ENCODE measurements around the gene ZCCHC7. TPM values are rescaled to one million over a fixed set of nuclear protein-coding genes. Genes with fewer than 3 reads are reported as not detected.
A peak's percentile ranks its signal among the peaks of the same experiment; 100 is the strongest.

ZCCHC7 gene
- total and polyA plus RNA-seq, 2 experiments from 2014 or later, result 29.8 to 38.8 TPM

- TF ChIP-seq ETS1 (IDR thresholded peaks at IDR 0.05) (no peak), STAT1 (IDR thresholded peaks at IDR 0.05; ENCODE audit: unreplicated experiment) (no peak), EZH2 (IDR thresholded peaks at IDR 0.05; ENCODE audit: low read depth, unreplicated experiment) (no peak), JUNB (IDR thresholded peaks at IDR 0.05; ENCODE audit: unreplicated experiment) (no peak), EZH2phosphoT487 (IDR thresholded peaks at IDR 0.05; ENCODE audit: unreplicated experiment) (no peak), POLR2AphosphoS5 (IDR thresholded peaks at IDR 0.05; ENCODE audit: low read depth) (no peak), CTCF (conservative IDR thresholded peaks at IDR 0.05; ENCODE audit: low read depth in 2 of 2) (no peak), REST (IDR thresholded peaks at IDR 0.05; ENCODE audit: unreplicated experiment) (no peak), CREB1 (CRISPR knock-in tag; IDR thresholded peaks at IDR 0.05; ENCODE audit: low read depth) (no peak), ZNF114 (CRISPR knock-in tag; IDR thresholded peaks at IDR 0.05) (no peak)
Measured at GRCh38 chr9:37192803-37193202, 72.4 kb downstream of the ZCCHC7 start (continued).

DNA sequence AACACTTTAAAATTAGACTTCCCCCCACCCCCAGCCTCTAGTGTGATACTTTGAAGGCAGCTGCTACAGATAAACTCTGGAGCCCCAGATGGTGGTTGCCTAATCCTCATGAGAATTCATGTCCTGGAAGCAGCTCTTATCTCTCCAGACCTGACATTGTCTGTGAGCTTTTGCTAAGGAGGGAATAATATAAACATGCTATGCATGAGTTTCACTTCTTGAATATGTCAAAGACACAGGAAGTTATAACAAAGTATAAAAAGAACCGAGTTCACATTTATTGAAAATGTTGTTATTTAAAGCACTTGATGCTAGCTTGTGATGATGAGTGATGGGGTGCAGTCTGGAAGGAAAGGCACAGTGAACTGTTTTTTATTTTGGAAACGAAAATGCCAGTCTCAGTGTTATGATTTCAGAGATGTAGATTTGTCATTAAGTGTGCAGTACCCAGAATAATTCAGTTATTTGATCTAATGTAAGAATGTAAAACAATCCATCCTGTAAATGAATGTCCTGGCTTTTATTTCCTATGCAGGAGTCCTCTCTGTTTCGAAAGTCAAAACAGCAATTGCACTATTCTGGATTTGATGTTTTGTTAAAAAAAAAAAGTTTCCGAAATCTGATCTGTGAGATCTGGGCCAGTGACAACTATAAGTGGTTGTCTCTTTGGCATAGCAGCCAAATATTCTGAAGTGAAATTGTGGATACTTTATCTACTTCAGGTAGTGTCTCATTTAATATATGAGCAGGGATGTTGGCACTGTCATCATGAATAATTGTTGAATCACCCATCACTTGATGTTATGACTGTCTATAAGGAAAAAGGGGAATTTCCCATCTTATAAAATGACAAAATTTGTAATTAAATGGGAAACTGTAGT is 77.0 kb downstream of the ZCCHC7 start:
- Histone ChIP-seq H3K27ac (ENCODE audit: low read depth) (no peak overlapping the region), H3K79me2 (replicated peaks; ENCODE audit: insufficient read depth) (peaks cover 7% of the 10 kb centered on the region), H3K4me1 (ENCODE audit: insufficient read depth) (peaks cover 77% of the 10 kb centered on the region), H3F3A (replicated peaks; ENCODE audit: low read depth) (no peaks in the 10 kb centered on the region), H3K4me2 (no peak overlapping the region; the same call in 1 of the 2 replicates), H4K20me1 (replicated peaks; ENCODE audit: insufficient read depth) (no peaks in the 10 kb centered on the region), H2AFZ (no peak overlapping the region), H3K9me2 (ENCODE audit: insufficient read depth) (no peaks in the 10 kb centered on the region), H3K36me3 (ENCODE audit: insufficient read depth) (no peaks in the 10 kb centered on the region), H3K4me3 (no peak overlapping the region), H3K27me3 (ENCODE audit: insufficient read depth) (no peaks in the 10 kb centered on the region)
- Mint-ChIP-seq H3K4me1 (peaks cover 68% of the 10 kb centered on the region), H3K36me3 (ENCODE audit: low read depth) (no peaks in the 10 kb centered on the region; the same call in 1 of the 3 replicates), H3K27me3 (ENCODE audit: insufficient read depth, low read depth, poor library complexity) (peaks cover 9% of the 10 kb centered on the region), H3K27ac (no peak overlapping the region), H3K9me3 (no peaks in the 10 kb centered on the region), H3K4me3 (no peak overlapping the region)
- ATAC-seq (peak; percentile 62), DNase-seq (ENCODE audit: low spot score) (peak; percentile 34)
- TF ChIP-seq ZNF331 (CRISPR knock-in tag; IDR thresholded peaks at IDR 0.05; ENCODE audit: low read depth) (no peak), STAT1 (IDR thresholded peaks at IDR 0.05; ENCODE audit: unreplicated experiment) (no peak), NANOG (IDR thresholded peaks at IDR 0.05; ENCODE audit: borderline replicate concordance) (no peak), REST (IDR thresholded peaks at IDR 0.05; ENCODE audit: unreplicated experiment) (no peak), POLR2AphosphoS5 (IDR thresholded peaks at IDR 0.05; ENCODE audit: low read depth) (no peak), JUNB (IDR thresholded peaks at IDR 0.05; ENCODE audit: unreplicated experiment) (no peak), EZH2phosphoT487 (IDR thresholded peaks at IDR 0.05; ENCODE audit: unreplicated experiment) (no peak), EZH2 (IDR thresholded peaks at IDR 0.05; ENCODE audit: low read depth, unreplicated experiment) (no peak), CREB1 (CRISPR knock-in tag; IDR thresholded peaks at IDR 0.05; ENCODE audit: low read depth) (no peak), ZNF114 (CRISPR knock-in tag; IDR thresholded peaks at IDR 0.05) (no peak), ETS1 (IDR thresholded peaks at IDR 0.05) (no peak)
